ENCODE data around the gene IQSEC1. TPM values are rescaled to one million over a fixed set of nuclear protein-coding genes. Genes with fewer than 3 reads are reported as not detected.

Gene IQSEC1
- total and polyA plus RNA-seq, 2 of the 8 experiments (the other 6 are each of a cell fraction or from before 2014, with no cell fraction given): 6.8 to 28.8 TPM

- TF ChIP-seq RAD21 (IDR thresholded peaks at IDR 0.05 in 1 of 2, conservative IDR thresholded peaks at IDR 0.05 in 1 of 2; ENCODE audit: low read depth in 2 of 2, low read length in 2 of 2): no peak
- TF ChIP-seq EP300 (IDR thresholded peaks at IDR 0.05; ENCODE audit: borderline replicate concordance in 1 of 2, low read depth in 2 of 2, low read length in 2 of 2): no peak
- no peak for TF ChIP-seq ATF3 (IDR thresholded peaks at IDR 0.05; ENCODE audit: insufficient read depth, low read depth, low read length)
- no peak for TF ChIP-seq TCF12 (IDR thresholded peaks at IDR 0.05; ENCODE audit: low read depth, low read length)
- TF ChIP-seq HDAC2 (IDR thresholded peaks at IDR 0.05; ENCODE audit: borderline replicate concordance in 1 of 2, low read depth in 2 of 2, low read length in 2 of 2): no peak
These were observed 9.4 kb upstream of the IQSEC1 start (continued) for GRCh38 chr3:13082677-13083076.
